Nephron progenitor cell (in vitro differentiated cells): Measurements from ENCODE around the gene DYNC1H1.

ENCODE experiments used
- DNase-seq: peaks from one replicate; pipeline ENCODE4 v3.0.0; 2021
- H3K27ac Mint-ChIP-seq: 2 replicates; pipeline ENCODE4 v1.8.0; 2021; ENCODE audit warnings: mild to moderate bottlenecking, moderate library complexity, mixed read lengths
- H3K27me3 Mint-ChIP-seq: 2 replicates; pipeline ENCODE4 v1.8.0; 2021; ENCODE audit warnings: mild to moderate bottlenecking, low read depth, mixed read lengths; ENCODE audit not compliant: poor library complexity
- H3K36me3 Mint-ChIP-seq: 2 replicates; pipeline ENCODE4 v1.8.0; 2021; ENCODE audit warnings: low read depth, mixed read lengths
- H3K4me1 Mint-ChIP-seq: 2 replicates; pipeline ENCODE4 v1.8.0; 2021; ENCODE audit warnings: mixed read lengths
- H3K4me3 Mint-ChIP-seq: 2 replicates; pipeline ENCODE4 v1.8.0; 2021; ENCODE audit warnings: mild to moderate bottlenecking, moderate library complexity, mixed read lengths
- H3K9me3 Mint-ChIP-seq: 2 replicates; pipeline ENCODE4 v1.8.0; 2021; ENCODE audit warnings: mild to moderate bottlenecking, moderate library complexity, mixed read lengths
- CTCF ChIP-seq: fragments of 200-600 bp; sonication (generic); IDR thresholded peaks from 2 replicates; pipeline ENCODE4 v1.5.0; 2021; ENCODE audit warnings: antibody characterized with exemption

Gene DYNC1H1

GRCh38 chr14:102052522-102052921, 88.1 kb downstream of the DYNC1H1 start:
- Mint-ChIP-seq H3K27ac (no peak overlapping the region), H3K4me3 (no peak overlapping the region), H3K27me3 (peaks cover 5% of the 10 kb centered on the region), H3K9me3 (no peaks in the 10 kb centered on the region), H3K4me1 (peaks cover 52% of the 10 kb centered on the region), H3K36me3 (peaks cover 70% of the 10 kb centered on the region)
- no peak for DNase-seq
- no peak for TF ChIP-seq CTCF

- H3K27ac Mint-ChIP-seq, result peak overlapping the region; percentile 99
- H3K36me3 Mint-ChIP-seq, result peaks cover 47% of the 10 kb centered on the region
- no peaks in the 10 kb centered on the region for H3K9me3 Mint-ChIP-seq
- H3K27me3 Mint-ChIP-seq, result peaks cover 8% of the 10 kb centered on the region
- no peak for TF ChIP-seq CTCF
- DNase-seq, result no peak
- H3K4me3 Mint-ChIP-seq, result no peak overlapping the region
- peaks cover 55% of the 10 kb centered on the region for H3K4me1 Mint-ChIP-seq
These were observed 91.0 kb downstream of the DYNC1H1 start for GRCh38 chr14:102055181-102055901.

DNA sequence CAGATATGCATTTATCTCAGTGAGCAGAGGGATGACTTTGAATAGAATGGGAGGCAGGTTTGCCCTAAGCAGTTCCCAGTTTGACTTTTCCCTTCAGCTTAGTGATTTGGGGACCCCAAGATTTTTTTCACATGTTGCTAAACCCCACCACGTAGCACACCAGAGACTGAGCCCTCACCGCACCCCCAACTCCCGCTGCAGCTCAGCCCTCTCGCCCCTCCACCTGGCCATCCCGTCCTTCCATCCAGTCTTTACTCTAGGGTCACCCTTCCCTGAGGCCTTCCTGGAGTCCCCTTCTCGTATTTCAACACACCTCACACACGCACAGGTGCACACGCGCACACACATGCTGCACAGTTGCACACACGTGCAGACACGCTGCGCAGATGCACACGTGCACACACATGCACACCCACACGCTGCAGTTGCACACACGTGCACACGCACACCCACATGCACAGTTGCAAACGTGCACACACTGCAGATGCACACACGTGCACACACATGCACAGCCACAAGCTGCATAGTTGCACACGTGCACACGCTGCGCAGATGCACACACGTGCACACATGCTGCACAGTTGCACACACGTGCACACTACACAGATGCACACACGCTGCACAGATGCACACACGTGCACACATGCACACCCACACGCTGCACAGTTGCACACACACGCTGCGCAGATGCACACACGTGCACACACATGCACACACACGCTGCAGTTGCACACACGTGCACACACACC, 92.5 kb downstream of the DYNC1H1 start:
- Mint-ChIP-seq H3K27me3 (peaks cover 10% of the 10 kb centered on the region), H3K9me3 (no peaks in the 10 kb centered on the region), H3K4me1 (peaks cover 51% of the 10 kb centered on the region), H3K4me3 (no peak overlapping the region), H3K27ac (peak overlapping the region; percentile 42), H3K36me3 (peaks cover 36% of the 10 kb centered on the region)
- DNase-seq, result no peak
- TF ChIP-seq CTCF, result no peak

GRCh38 chr14:102057480-102058114, 93.2 kb downstream of the DYNC1H1 start:
- peak overlapping the region; percentile 54 for H3K4me3 Mint-ChIP-seq
- H3K4me1 Mint-ChIP-seq, result peaks cover 54% of the 10 kb centered on the region
- peaks cover 10% of the 10 kb centered on the region for H3K27me3 Mint-ChIP-seq
- peaks cover 29% of the 10 kb centered on the region for H3K36me3 Mint-ChIP-seq
- H3K27ac Mint-ChIP-seq, result no peak overlapping the region
- no peak for TF ChIP-seq CTCF
- no peak for DNase-seq
- no peaks in the 10 kb centered on the region for H3K9me3 Mint-ChIP-seq

- H3K27ac Mint-ChIP-seq, result peak overlapping the region; percentile 94
- no peak for DNase-seq
- TF ChIP-seq CTCF, result no peak
- H3K36me3 Mint-ChIP-seq, result peaks cover 24% of the 10 kb centered on the region
- H3K4me1 Mint-ChIP-seq, result peaks cover 54% of the 10 kb centered on the region
- H3K27me3 Mint-ChIP-seq, result peaks cover 10% of the 10 kb centered on the region
- H3K4me3 Mint-ChIP-seq, result no peak overlapping the region
- H3K9me3 Mint-ChIP-seq, result no peaks in the 10 kb centered on the region
These were observed 93.8 kb downstream of the DYNC1H1 start for GRCh38 chr14:102058146-102058545.
